ENCODE data around the gene USP6NL.

The USP6NL gene

DNA sequence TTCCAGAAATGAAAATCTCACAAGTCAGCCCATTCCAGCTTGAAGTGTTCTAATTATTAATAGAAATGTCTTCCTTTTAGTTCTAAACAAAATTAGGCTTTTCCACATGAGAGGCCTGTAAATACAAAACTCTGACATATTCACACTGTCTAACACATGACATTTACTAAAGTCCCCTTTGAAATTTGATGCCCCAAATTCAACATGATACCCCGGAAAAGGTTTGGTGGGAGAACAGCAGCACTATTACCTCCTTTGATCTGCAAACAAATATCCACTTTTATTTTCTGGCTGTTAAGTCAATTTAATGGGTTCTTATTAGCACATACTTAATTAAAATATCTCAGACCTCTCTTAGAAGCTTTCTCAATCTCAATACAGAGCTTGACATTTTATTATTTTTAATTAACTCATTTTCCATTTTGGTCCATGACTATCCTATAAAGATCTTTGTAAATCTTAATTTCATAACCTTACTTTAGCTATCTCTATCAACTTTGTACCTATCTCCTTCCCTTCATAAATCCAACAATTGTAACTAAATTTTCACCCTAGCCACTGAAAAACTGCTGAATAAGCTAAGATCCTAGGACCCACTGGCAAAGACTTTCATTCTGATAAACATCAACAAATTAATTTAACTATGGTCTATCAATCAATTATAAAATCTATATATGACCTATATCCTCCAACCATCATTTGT is 63.2 kb downstream of the USP6NL start:
- no peak for DNase-seq

DNA sequence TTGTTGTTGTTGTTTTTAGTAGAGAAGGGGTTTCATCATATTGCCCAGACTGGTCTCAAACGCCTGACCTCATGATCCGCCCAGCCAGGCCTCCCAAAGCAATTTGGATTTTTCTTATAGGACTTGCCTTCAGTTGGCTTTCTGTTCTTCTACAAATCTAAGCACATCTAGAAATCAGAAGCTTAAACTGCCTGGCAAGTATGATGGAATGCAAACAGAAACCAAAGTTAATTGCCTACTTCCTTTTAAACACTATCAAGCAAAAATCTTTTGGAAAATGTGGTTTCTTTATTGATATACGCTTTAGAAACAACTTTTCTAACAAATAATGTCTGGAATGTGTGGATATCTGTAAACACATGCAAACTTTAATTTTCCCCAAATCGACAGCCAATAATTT is 64.9 kb downstream of the USP6NL start:
- no peak for DNase-seq

GRCh38 chr10:11541296-11541695 is 70.2 kb downstream of the USP6NL start:
- no peak for DNase-seq

DNA sequence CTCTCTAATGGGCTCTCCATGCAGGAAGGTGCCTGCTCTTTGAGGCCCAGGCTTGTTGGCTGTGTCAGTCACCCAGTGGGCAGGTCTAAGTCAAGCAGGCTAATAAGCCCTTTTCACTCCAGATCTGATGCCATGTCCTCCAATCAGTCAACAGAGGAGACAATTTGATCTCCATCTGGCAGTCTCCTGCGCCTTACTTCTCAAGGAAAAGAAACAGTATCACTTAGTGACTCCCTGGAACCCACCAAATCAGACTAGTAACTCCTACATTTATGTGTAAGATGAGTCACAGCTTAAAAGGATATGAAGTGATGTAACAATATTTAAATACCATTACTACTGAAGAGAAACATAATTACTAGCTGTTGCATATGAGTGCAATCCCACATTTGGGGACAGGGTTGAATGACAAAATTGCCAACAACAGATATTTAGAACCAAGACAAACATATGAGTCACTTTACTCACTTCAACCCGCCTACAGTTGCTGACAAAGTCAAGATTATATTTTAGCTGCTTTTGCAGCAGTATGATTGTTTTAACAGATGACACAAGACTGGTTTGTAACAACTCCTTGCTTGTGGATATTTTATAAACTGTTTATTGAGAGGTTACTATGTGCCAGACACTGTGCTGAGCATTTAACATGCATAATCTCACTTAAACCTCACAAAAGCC is 72.1 kb downstream of the USP6NL start:
- peak; percentile 11 for DNase-seq

GRCh38 chr10:11538834-11539190 is 72.6 kb downstream of the USP6NL start:
- DNase-seq = no peak

DNA sequence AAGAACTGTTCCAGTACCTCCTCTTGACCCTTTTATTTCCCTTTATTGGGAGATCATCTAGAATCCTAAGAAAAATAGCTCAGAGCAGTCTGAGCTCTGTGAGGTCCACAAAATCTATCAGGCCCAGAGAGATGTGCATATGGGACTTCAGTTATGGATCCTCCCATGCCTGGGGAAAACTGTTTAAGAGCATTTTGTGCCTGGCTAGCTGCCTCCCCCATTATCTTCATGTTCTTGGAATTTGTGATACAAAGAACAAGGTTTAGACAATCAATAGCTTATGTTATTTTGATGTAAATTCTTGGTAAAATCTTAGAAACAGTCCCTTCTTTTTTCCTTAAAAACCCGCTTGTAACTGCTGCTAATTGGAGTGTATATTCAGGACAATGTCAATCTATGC is 75.2 kb downstream of the USP6NL start:
- no peak for DNase-seq

GRCh38 chr10:11535346-11535959 is 76.0 kb downstream of the USP6NL start:
- DNase-seq = no peak

GRCh38 chr10:11533328-11533781 is 78.1 kb downstream of the USP6NL start:
- no peak for DNase-seq

DNA sequence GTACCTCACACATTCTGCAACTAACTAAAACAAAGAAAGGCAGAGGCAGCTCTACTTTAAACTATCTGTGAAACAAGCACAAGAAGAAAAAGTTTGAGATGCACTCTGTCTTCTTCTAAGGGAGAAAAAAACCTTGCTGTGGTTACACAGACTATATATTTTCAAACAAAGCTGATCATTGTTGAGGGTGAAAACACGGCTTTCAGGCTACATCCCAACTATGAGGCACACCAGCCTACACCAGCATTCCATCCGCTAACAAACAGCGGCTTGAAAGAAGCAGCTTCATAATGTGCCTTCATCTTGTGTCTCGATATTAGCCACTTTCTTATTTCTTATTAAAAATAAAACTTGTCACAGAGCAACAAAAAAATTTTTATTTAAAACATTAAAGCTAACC is 79.1 kb downstream of the USP6NL start:
- DNase-seq = no peak

DNA sequence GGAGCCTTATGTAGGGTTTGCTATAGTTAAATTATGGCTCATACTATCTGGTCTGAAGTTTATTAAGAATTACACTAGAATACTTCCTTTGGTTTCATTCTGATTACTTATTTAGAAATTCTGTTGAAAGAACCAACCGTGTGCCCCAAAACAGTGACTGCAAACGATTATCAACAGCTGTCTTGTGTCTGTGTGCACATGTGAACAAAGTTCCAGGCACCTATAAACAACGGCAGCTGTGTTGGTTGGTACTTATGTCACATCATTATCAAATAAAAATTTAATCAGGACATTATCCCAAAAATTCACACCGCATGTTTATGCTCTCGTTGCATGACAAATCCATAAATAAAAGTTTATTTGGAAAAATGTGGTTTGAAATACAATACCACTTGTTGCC is 80.6 kb downstream of the USP6NL start:
- DNase-seq = no peak

GRCh38 chr10:11529276-11529903 is 82.1 kb downstream of the USP6NL start:
- no peak for DNase-seq

GRCh38 chr10:11528286-11528685 is 83.2 kb downstream of the USP6NL start:
- no peak for DNase-seq

DNA sequence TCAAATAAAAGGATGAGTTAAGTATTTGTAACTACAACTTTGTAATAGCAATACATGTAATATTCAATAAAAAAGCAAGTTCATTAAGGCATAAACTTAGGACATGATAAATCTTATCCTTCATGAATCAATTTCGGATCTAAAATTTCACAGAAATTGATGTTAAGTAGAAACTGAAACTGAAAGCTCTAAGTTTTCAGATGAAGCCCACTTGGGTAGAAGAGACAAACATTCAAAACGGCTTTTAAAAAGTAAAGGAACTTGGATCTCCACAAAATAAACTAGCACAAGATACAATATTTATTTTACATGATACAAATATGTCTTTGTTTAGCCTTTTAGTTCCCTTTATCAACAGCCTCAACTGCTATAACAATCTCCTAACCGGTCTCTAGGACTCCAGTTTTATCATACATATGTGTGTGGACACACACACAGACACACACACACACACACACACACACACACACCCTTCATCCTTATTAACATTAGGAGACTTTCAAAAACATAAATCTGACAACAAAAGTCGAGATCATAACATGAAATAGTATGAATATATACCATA is 83.7 kb downstream of the USP6NL start:
- no peak for DNase-seq

DNA sequence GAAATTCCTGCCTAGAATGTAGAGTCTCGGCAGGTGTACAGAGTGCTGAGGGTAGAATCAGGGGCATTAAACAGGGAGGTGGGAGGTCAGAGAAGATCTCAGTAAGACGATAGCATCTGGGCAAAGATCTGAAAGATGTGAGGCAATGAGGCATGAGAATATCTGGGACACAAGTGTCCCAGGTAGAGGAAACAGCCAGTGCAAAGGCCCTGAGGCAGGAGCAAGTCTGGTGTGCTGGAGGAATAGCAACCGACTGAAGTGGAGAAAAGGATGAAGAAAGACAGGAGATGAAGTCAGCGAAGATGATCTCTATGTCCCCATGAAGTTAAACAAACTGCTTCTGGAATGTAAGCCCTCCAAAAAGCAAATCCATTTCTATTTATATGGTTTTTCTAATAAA is 84.4 kb downstream of the USP6NL start:
- DNase-seq = no peak

DNA sequence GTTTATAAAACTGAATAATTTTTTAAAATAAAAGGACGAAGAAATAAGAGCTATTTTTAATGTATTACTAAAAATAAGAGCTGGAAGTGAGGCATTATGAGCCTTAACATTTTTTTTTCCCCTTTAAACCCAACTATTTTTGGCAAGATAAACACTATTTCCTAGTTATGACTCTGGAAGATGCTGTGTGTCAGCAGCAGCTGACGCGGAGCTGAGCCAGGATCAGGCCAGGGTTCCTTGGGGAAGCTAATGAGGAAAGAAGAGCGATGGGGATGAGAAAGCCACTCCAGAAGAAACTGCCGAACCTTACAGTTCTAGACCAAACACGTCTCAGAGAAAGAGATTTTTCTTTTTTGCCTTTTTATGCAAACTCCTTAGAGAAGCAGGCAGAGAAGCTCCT is 85.9 kb downstream of the USP6NL start:
- DNase-seq = no peak

- DNase-seq = no peak
Observed at GRCh38 chr10:11522821-11523245, 88.6 kb downstream of the USP6NL start.

DNA sequence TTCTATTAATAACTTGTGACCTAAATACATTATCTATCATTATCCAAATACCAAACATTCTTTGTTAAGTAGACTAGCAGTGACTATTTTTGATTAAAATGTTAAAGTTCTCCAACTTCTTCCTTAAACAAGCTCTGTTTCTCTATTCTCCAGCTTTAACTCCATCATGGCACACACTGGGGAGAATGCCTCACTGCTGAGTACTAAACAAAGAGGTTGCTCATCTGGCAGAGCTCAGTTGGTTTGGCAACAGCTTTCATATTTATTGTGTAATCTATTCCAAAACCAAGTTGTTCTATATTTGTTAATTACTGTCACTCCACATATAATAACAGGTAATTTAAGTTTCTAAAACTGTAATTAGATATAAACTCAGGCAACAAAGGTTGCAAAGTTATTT is 89.6 kb downstream of the USP6NL start:
- no peak for DNase-seq

- DNase-seq = no peak
Observed at GRCh38 chr10:11520892-11521291, 90.6 kb downstream of the USP6NL start.

DNA sequence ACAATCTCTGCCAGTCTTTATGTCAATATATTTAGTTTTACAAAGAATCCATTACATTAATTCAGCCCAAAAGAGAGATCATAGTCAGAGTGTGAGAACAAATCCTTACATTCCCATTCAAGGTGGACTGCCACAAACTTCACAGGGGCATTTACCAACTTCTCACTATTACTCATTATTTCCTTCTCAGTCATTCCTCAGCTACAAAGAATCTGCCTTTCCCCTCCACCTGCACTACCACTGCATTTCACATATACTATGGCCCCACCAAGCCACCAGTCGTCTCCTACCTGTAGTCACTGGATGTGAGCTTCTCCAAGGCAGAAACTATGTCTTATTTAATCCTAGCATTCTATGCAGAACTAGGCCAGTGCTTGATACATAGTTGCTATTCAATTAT is 94.3 kb downstream of the USP6NL start:
- peak; percentile 53 for DNase-seq

DNA sequence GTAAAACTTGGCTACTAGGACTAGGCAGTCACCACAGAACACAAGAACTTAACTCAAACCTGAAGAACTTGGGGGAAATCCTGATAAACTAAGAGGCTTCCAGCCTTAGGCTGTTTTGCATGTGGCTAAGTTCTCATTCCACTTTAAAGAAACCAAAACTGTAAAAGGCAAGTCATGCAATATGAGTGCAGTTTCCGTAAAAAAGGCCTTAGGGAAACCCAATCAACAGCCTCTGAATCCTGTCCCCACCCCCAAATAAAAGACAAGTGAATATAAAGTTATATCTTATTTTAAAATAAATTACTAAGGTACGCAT is 95.1 kb downstream of the USP6NL start:
- peak; percentile 56 for DNase-seq

- DNase-seq = peak; percentile 71
Observed at GRCh38 chr10:11515596-11516430, 95.6 kb downstream of the USP6NL start.

DNA sequence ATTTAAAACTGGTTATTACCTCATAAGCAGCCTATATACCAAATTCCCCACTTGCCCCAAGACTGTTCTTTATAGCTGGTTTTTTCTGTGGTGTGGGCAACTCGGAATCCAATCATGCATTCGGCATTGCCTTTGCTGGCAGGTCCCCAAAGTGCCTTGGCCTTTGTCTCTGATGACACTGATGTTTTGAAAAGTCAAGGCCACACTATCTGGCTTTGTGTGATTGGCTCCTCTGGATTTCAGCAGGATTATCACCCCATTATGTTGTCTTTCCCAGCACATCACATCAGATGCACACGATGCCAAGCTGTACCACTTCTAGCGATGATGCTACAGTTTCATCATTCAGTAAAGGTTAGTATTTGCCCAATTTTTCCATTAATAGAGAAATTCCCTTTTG is 97.7 kb downstream of the USP6NL start:
- DNase-seq = no peak

DNA sequence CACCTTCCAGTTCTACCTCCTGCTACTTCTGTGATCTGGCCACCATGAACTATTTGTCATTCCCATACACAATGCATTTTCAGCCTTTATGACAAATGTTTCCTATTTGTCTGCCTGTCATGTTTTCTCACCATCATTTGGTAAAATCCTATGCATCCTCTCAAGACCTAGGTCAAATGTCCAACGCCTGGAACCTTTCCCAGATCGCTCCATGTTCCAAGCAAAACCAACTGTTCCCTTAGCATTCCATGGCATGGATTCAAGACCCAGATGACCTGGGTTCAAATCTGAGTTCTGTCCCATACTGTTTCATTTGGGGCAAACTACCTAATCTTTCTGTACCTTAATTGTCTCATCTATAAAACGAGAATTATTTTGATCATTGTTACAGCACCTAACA is 98.9 kb downstream of the USP6NL start:
- no peak for DNase-seq
